SK-N-SH treated with all-trans-retinoic acid at 6 μM for 48 hours (cell line): Measurements from ENCODE around the gene GTF2H1.

Source experiments
- ARNTL ChIP-seq: fragments of 450-650 bp; formaldehyde crosslinking; IDR thresholded peaks from 2 replicates; pipeline ENCODE4 v1.5.0; 2020; ENCODE audit warnings: low read depth, mild to moderate bottlenecking, moderate library complexity, borderline replicate concordance
- BACH2 ChIP-seq: fragments of 250-450 bp; sonication (Bioruptor Pico); IDR thresholded peaks from 2 replicates; pipeline ENCODE4 v1.9.0; 2021; ENCODE audit warnings: mild to moderate bottlenecking, borderline replicate concordance
- CREB5 ChIP-seq: fragments of 250-450 bp; sonication (Bioruptor Pico); IDR thresholded peaks from 2 replicates; pipeline ENCODE4 v1.5.1; 2020; ENCODE audit warnings: low read depth, mild to moderate bottlenecking, moderate library complexity
- GLIS3 ChIP-seq: fragments of 250-450 bp; sonication (Bioruptor Pico); IDR thresholded peaks from 2 replicates; pipeline ENCODE4 v1.5.0; 2020; ENCODE audit warnings: mild to moderate bottlenecking, moderate library complexity
- PATZ1 ChIP-seq: fragments of 250-450 bp; sonication (Bioruptor Pico); IDR thresholded peaks from 2 replicates; pipeline ENCODE4 v1.8.0; 2020; ENCODE audit warnings: mild to moderate bottlenecking, moderate library complexity, borderline replicate concordance
- SNAI2 ChIP-seq: fragments of 250-450 bp; sonication (Bioruptor Pico); IDR thresholded peaks from 2 replicates; pipeline ENCODE4 v1.5.0; 2020; ENCODE audit warnings: mild to moderate bottlenecking, moderate library complexity
- TCF4 ChIP-seq: fragments of 250-450 bp; sonication (Bioruptor Pico); IDR thresholded peaks from 2 replicates; pipeline ENCODE4 v1.8.0; 2021; ENCODE audit warnings: mild to moderate bottlenecking, moderate library complexity, borderline replicate concordance
- TOX ChIP-seq: fragments of 250-450 bp; sonication (Bioruptor Pico); IDR thresholded peaks from 2 replicates; pipeline ENCODE4 v1.8.0; 2021; ENCODE audit warnings: mild to moderate bottlenecking, moderate library complexity, borderline replicate concordance
- ZC3H10 ChIP-seq: fragments of 250-450 bp; sonication (Bioruptor Pico); IDR thresholded peaks from 2 replicates; pipeline ENCODE4 v1.5.1; 2021; ENCODE audit warnings: mild to moderate bottlenecking, moderate library complexity
- ZFP3 ChIP-seq: fragments of 250-450 bp; sonication (Bioruptor Pico); IDR thresholded peaks from 2 replicates; pipeline ENCODE4 v1.5.0; 2020; ENCODE audit warnings: mild to moderate bottlenecking, moderate library complexity
- ZFP30 ChIP-seq: fragments of 450-650 bp; formaldehyde crosslinking; IDR thresholded peaks from 2 replicates; pipeline ENCODE4 v1.5.0; 2022; ENCODE audit warnings: mild to moderate bottlenecking, moderate library complexity
- ZNF565 ChIP-seq: fragments of 450-650 bp; formaldehyde crosslinking; conservative IDR thresholded peaks from 2 replicates; pipeline ENCODE4 v1.5.0; 2020; ENCODE audit warnings: low read depth, mild to moderate bottlenecking, moderate library complexity
- ZNF70 ChIP-seq: fragments of 450-650 bp; formaldehyde crosslinking; IDR thresholded peaks from 2 replicates; pipeline ENCODE4 v1.5.0; 2020; ENCODE audit warnings: mild to moderate bottlenecking, moderate library complexity

GRCh38 chr11:18299721-18300120 is 22.6 kb upstream of the GTF2H1 start:
- no peak for TF ChIP-seq ZFP30 (CRISPR knock-in tag)
- TF ChIP-seq ARNTL, result no peak
- TF ChIP-seq BACH2 (CRISPR knock-in tag), result no peak
- no peak for TF ChIP-seq TOX (CRISPR knock-in tag)
- TF ChIP-seq SNAI2 (CRISPR knock-in tag), result no peak
- no peak for TF ChIP-seq ZC3H10 (CRISPR knock-in tag)
- no peak for TF ChIP-seq PATZ1 (CRISPR knock-in tag)
- no peak for TF ChIP-seq CREB5 (CRISPR knock-in tag)
- TF ChIP-seq GLIS3 (CRISPR knock-in tag), result no peak
- TF ChIP-seq ZNF70, result no peak
- TF ChIP-seq TCF4 (CRISPR knock-in tag), result no peak
- no peak for TF ChIP-seq ZFP3 (CRISPR knock-in tag)
- no peak for TF ChIP-seq ZNF565 (CRISPR knock-in tag)
